GM18511 (cell line): Measurements from ENCODE around the gene TBCE.

ENCODE experiments used
- ATAC-seq: cut with Tn5 transposase; IDR thresholded peaks from one replicate; pipeline ENCODE4 v1.9.1; 2021; ENCODE audit warnings: mild to moderate bottlenecking, moderate library complexity; ENCODE audit not compliant: unreplicated experiment

Gene TBCE

DNA sequence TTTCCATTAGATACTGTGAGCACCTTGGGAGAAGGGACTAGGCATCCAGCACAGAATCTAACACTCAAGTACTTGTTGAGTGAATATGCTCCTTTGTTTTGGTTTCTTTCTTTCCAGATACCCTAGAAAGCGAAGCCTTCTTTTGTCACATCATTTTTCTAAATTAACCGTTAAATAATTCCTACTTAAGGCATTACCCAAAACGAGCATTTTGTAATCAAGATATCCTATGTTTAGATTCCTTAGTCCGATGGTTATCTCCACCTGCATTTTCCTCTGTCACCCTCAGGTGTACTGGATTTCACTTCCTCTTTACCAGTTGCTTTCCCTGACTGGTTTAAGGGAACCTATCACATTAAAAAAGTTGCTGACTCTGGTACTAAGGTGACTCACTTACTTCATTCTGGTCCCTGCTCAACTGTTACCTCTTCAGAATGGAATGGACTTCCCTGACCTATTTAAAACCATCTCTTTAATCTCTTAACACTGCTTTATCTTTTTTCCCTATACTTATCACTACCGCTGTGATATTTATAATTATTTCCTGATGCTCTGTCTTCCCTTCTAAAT, 133.8 kb downstream of the TBCE start:
- ATAC-seq, result no peak
